GM21619 (cell line): Measurements from ENCODE around the gene NEDD4L.

Source experiments
- ATAC-seq: cut with Tn5 transposase; IDR thresholded peaks from one replicate; pipeline ENCODE4 v1.9.1; 2021; ENCODE audit not compliant: unreplicated experiment

NEDD4L gene

DNA sequence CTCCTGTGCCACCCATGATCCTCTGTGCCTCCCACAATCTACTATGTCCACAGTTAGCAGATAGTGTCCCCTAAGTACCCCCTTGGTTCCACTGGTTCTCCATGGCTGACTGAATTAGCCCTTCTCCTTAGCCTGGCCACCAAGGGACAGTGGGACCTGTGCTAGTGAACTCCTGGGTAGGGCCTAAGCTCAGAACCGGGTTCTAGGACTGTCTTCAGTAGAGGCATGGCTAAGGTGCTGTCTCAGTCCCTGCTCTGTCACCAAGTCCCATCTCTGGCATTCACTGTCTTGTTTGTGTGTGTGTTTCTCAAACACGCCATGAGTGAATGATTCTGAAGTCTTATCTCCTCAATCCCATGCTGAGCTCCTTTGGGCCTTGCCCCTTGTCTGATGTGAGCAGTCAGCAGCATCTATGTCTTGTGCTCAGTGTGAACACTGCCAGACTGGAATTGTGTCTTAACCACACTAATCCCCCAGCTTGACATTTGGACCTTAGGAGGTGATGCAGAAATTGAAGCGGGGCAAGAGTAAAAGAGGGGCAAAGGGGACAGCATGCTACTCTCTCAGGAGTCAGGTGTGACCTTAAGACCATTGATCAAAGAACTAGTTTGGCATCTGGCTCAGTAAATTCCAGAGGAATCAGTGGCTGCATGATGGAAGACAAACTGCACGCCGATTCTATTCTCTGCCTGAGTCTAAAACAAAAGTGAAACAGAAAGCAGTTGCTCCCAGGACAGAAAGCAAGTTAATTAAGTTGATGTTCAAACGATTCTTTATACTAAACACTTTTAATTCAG lies 394.3 kb downstream of the NEDD4L start:
- ATAC-seq = no peak

DNA sequence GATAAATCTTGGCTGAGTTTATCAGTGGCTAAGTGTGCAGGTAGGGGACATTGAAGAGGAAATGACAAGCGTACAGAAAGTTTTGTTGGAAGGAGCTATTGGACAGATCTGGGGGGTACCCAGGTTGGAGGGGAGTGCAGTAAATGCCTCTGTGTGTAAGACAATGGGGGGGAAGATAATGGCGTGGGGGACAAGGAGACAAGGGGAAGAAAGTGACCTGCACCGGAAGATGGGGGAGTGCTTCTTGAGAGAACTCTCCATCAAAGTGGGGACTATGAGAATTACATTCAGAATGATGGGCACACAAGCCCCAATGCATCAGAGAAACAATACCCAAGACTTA lies 394.9 kb downstream of the NEDD4L start:
- ATAC-seq = no peak

- ATAC-seq = no peak
Observed at GRCh38 chr18:58443671-58444070, 399.6 kb downstream of the NEDD4L start.

DNA sequence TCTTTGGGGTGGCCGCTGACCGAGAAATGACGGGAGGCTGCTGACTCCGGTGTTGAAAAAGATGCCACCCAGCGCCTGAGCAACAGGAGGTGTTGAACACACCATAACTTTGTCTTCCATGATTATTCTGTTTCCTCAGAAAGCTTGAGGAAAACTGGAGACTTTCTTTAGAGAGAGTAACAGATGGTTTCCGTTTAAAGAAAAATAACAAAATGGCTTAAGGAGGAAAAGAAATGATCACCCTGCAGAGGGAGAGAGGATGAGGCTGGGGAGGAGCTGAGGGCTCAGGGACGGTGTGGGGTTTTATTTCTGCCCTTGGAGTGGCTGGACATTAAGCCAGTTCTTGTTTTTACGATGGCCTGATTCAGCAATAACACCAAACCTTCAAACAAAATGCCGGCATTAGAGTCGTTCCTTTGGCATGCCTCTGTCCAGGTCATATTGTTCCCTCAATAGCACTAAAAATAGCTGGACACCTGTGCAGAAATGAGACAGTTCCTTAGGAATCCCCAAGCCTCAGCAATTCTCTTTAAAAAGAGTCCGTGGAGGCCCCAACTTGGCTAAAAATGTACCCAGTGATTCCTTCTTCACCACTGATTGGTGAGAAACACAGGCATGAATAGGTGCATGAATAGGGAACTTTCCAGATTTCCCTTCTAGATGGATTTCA lies 402.5 kb downstream of the NEDD4L start:
- ATAC-seq = no peak

GRCh38 chr18:58447402-58448095 lies 403.5 kb downstream of the NEDD4L start:
- no peak for ATAC-seq

GRCh38 chr18:58449464-58449863 lies 405.4 kb downstream of the NEDD4L start:
- ATAC-seq = no peak
